ENCODE measurements around the gene WWTR1.

DNA sequence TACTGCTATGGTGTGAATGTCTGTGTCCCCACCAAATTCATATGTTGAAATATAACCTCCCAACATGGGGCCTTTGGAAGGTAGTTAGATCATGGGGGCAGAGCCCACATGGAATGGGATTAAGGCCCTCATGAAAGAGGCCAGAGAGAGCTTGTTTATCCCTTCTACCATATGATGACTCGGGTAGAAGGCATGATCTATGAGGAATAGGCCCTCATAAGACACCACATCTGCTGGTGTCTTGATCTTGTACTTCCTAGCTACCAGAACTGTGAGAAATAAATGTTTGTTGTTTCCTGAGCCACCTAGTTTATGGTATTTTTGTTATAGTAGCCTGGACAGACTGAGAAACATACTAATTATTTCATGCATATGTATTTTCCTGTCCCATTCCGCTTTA is 51.9 kb downstream of the WWTR1 start:
- TF ChIP-seq POLR2AphosphoS5 (IDR thresholded peaks at IDR 0.05) (no peak), POLR2A (IDR thresholded peaks at IDR 0.05) (no peak)
- TF ChIP-seq, protein P1, sequence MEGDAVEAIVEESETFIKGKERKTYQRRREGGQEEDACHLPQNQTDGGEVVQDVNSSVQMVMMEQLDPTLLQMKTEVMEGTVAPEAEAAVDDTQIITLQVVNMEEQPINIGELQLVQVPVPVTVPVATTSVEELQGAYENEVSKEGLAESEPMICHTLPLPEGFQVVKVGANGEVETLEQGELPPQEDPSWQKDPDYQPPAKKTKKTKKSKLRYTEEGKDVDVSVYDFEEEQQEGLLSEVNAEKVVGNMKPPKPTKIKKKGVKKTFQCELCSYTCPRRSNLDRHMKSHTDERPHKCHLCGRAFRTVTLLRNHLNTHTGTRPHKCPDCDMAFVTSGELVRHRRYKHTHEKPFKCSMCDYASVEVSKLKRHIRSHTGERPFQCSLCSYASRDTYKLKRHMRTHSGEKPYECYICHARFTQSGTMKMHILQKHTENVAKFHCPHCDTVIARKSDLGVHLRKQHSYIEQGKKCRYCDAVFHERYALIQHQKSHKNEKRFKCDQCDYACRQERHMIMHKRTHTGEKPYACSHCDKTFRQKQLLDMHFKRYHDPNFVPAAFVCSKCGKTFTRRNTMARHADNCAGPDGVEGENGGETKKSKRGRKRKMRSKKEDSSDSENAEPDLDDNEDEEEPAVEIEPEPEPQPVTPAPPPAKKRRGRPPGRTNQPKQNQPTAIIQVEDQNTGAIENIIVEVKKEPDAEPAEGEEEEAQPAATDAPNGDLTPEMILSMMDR (IDR thresholded peaks at IDR 0.05): no peak
